Measurements from ENCODE around the gene ZBTB24. TPM values are rescaled to one million over a fixed set of nuclear protein-coding genes. Genes with fewer than 3 reads are reported as not detected.
A peak's percentile ranks its signal among the peaks of the same experiment; 100 is the strongest.

ZBTB24 gene
- total and polyA plus RNA-seq, 2 of the 13 experiments (the other 11 are each of a cell fraction or from before 2014, with no cell fraction given): 1.5 to 6.2 TPM

DNA sequence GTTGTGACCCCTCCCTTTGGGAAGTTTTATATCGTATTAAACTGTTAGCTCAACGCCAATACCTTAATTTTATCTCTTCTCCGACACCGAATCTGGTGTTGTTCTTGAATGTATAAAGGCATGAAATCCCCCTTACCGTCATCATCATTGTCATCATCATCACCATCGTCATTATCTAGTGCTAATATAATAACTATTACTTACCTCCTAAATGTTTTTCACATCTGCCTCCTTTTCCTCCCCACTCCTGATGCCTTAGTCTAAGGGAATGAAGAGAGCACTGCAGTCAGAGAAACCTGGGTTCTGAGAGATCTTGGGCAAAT is 677 bp upstream of the ZBTB24 start:
- no peaks in the 10 kb centered on the region for H3K9me3 ChIP-seq (ENCODE audit: low read length)
- 3% methylated on average over 6 of the region's 6 CpGs for WGBS (ENCODE audit: low lambda C conversion rate)
- H3K4me1 ChIP-seq (ENCODE audit: insufficient read depth, low read length): peaks cover 43% of the 10 kb centered on the region
- H3K27ac ChIP-seq (ENCODE audit: extremely low read length, insufficient read depth, low read length): no peak overlapping the region
- ATAC-seq (no peak), DNase-seq (ENCODE audit: low spot score) (no peak), FAIRE-seq (no peak)
- no peak overlapping the region for H3K9ac ChIP-seq (ENCODE audit: insufficient read depth, low read depth, low read length)
- H3K36me3 ChIP-seq (replicated peaks in 1 of 2; ENCODE audit: control insufficient read depth in 1 of 2, insufficient read depth in 2 of 2, low read length in 2 of 2): peaks cover 0 to 8% of the 10 kb centered on the region in 2 experiments; a peak in 3 of 5 replicates
- intact Hi-C loops (cut with micrococcal nuclease; ENCODE audit: unreplicated experiment): no loop called here
- H4K20me1 ChIP-seq (ENCODE audit: insufficient read depth, low read length): no peaks in the 10 kb centered on the region
- H3K4me2 ChIP-seq (ENCODE audit: low read depth, low read length): peak overlapping the region; percentile 75
- H3K27me3 ChIP-seq (ENCODE audit: control insufficient read depth in 1 of 2, insufficient read depth in 2 of 2, low read length in 2 of 2): 0 out of 5 replicates have a peak, but pooled peaks cover 0 to 4% of the 10 kb centered on the region in 2 experiments
- ChIA-PET CTCF (ENCODE audit: low intra/inter-chr PET ratio, low total read pairs) (no interaction called here), POLR2A (no interaction called here)
- peak overlapping the region; percentile 68 for H2AFZ ChIP-seq (ENCODE audit: low read length)
- in situ Hi-C loops (cut with HindIII; ENCODE audit: extremely low pct_ligation_motif_present, low pct_unique_long_range_greater_than_20kb): no loop called here
- no TSS peak for BruUV-seq (replicated peaks)
- TF ChIP-seq ZSCAN29 (CRISPR knock-in tag; conservative IDR thresholded peaks at IDR 0.05): no peak
- TF ChIP-seq ZFP36L1 (CRISPR knock-in tag; IDR thresholded peaks at IDR 0.05): no peak
- TF ChIP-seq CREB1 (IDR thresholded peaks at IDR 0.05): peak; percentile 71
- no peak for TF ChIP-seq CREB1 (CRISPR knock-in tag; IDR thresholded peaks at IDR 0.05)
- no peak for TF ChIP-seq E2F5 (CRISPR knock-in tag; conservative IDR thresholded peaks at IDR 0.05)
- no peak for TF ChIP-seq KDM2A (CRISPR knock-in tag; IDR thresholded peaks at IDR 0.05; ENCODE audit: borderline replicate concordance, low read depth)
- TF ChIP-seq, protein P1, sequence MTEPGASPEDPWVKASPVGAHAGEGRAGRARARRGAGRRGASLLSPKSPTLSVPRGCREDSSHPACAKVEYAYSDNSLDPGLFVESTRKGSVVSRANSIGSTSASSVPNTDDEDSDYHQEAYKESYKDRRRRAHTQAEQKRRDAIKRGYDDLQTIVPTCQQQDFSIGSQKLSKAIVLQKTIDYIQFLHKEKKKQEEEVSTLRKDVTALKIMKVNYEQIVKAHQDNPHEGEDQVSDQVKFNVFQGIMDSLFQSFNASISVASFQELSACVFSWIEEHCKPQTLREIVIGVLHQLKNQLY (CRISPR knock-in tag; IDR thresholded peaks at IDR 0.05): no peak
- H3K79me2 ChIP-seq (ENCODE audit: insufficient read depth, low read length): peaks cover 14% of the 10 kb centered on the region
- H3K4me3 ChIP-seq (replicated peaks in 1 of 3; ENCODE audit: insufficient read depth in 1 of 3, low read depth in 2 of 3, low read length in 3 of 3): peak overlapping the region in 2 of 3 experiments; percentile 47 to 50; a peak in 3 of 6 replicates

DNA sequence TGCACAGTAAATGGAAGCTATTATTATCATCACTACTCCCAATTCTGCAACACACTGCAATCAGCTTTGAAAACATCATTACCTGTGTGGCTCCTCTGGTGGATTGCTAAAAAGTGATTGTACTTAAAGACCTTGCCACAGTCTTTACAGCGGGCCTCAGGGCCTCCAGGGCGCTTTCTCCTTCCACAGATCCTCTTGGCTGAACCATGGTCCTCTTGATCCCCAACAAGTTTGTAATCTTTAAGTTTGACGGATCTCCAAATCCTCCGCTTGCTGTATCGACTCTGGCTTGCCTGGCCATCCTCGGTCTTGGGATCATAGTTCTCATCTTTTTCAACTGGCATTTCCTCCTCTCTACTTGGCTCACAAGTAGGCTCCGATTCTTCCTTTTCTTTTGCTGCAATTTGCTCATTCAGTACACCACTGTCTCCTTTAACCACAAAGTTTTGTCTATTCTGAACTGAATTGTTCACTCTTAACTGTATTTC is 2.0 kb downstream of the ZBTB24 start:
- ChIA-PET CTCF (ENCODE audit: low intra/inter-chr PET ratio, low total read pairs) (no interaction called here), POLR2A (interaction anchor here (1.4 kb wide), 1 partner anchor 23 kb away, joined by 3 read pairs; no protein-coding TSS in a partner anchor)
- H3K4me3 ChIP-seq (replicated peaks in 1 of 3; ENCODE audit: insufficient read depth in 1 of 3, low read depth in 2 of 3, low read length in 3 of 3): 0 out of 6 replicates have a peak overlapping the region, but pooled peaks of 1 of the 3 experiments have one; percentile 11
- no peak for FAIRE-seq
- peak overlapping the region; percentile 87 for H3K4me2 ChIP-seq (ENCODE audit: low read depth, low read length)
- no peaks in the 10 kb centered on the region for H4K20me1 ChIP-seq (ENCODE audit: insufficient read depth, low read length)
- no peak overlapping the region for H2AFZ ChIP-seq (ENCODE audit: low read length)
- H3K9me3 ChIP-seq (ENCODE audit: low read length): no peaks in the 10 kb centered on the region
- no peak for DNase-seq (ENCODE audit: low spot score)
- in situ Hi-C loops (cut with HindIII; ENCODE audit: extremely low pct_ligation_motif_present, low pct_unique_long_range_greater_than_20kb): no loop called here
- H3K36me3 ChIP-seq (replicated peaks in 1 of 2; ENCODE audit: control insufficient read depth in 1 of 2, insufficient read depth in 2 of 2, low read length in 2 of 2): peaks cover 4 to 8% of the 10 kb centered on the region in 2 experiments; a peak in 4 of 5 replicates
- intact Hi-C loops (cut with micrococcal nuclease; ENCODE audit: unreplicated experiment): no loop called here
- 0 out of 5 replicates have a peak, but pooled peaks cover 0 to 4% of the 10 kb centered on the region in 2 experiments for H3K27me3 ChIP-seq (ENCODE audit: control insufficient read depth in 1 of 2, insufficient read depth in 2 of 2, low read length in 2 of 2)
- TSS peak; percentile 57 for BruUV-seq (replicated peaks)
- peaks cover 22% of the 10 kb centered on the region for H3K79me2 ChIP-seq (ENCODE audit: insufficient read depth, low read length)
- WGBS (ENCODE audit: low lambda C conversion rate): 93% methylated on average over 7 of the region's 7 CpGs
- no peak overlapping the region for H3K9ac ChIP-seq (ENCODE audit: insufficient read depth, low read depth, low read length)
- ATAC-seq: no peak
- H3K27ac ChIP-seq (ENCODE audit: extremely low read length, insufficient read depth, low read length): no peak overlapping the region
- H3K4me1 ChIP-seq (ENCODE audit: insufficient read depth, low read length): peaks cover 68% of the 10 kb centered on the region
- no peak for TF ChIP-seq ZNF232 (CRISPR knock-in tag; IDR thresholded peaks at IDR 0.05; ENCODE audit: borderline replicate concordance)
- TF ChIP-seq KLF11 (CRISPR knock-in tag; IDR thresholded peaks at IDR 0.05): no peak
- no peak for TF ChIP-seq ARNTL (CRISPR knock-in tag; IDR thresholded peaks at IDR 0.05)
- TF ChIP-seq, protein P2, sequence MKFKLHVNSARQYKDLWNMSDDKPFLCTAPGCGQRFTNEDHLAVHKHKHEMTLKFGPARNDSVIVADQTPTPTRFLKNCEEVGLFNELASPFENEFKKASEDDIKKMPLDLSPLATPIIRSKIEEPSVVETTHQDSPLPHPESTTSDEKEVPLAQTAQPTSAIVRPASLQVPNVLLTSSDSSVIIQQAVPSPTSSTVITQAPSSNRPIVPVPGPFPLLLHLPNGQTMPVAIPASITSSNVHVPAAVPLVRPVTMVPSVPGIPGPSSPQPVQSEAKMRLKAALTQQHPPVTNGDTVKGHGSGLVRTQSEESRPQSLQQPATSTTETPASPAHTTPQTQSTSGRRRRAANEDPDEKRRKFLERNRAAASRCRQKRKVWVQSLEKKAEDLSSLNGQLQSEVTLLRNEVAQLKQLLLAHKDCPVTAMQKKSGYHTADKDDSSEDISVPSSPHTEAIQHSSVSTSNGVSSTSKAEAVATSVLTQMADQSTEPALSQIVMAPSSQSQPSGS (CRISPR knock-in tag; IDR thresholded peaks at IDR 0.05): no peak
- TF ChIP-seq ZFP82 (CRISPR knock-in tag; IDR thresholded peaks at IDR 0.05; ENCODE audit: borderline replicate concordance): no peak
- TF ChIP-seq HNRNPUL1 (IDR thresholded peaks at IDR 0.05; ENCODE audit: low read depth, low read length): no peak
- TF ChIP-seq, protein P3, sequence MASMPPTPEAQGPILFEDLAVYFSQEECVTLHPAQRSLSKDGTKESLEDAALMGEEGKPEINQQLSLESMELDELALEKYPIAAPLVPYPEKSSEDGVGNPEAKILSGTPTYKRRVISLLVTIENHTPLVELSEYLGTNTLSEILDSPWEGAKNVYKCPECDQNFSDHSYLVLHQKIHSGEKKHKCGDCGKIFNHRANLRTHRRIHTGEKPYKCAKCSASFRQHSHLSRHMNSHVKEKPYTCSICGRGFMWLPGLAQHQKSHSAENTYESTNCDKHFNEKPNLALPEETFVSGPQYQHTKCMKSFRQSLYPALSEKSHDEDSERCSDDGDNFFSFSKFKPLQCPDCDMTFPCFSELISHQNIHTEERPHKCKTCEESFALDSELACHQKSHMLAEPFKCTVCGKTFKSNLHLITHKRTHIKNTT (CRISPR knock-in tag; IDR thresholded peaks at IDR 0.05): no peak
- no peak for TF ChIP-seq SP5 (CRISPR knock-in tag; IDR thresholded peaks at IDR 0.05; ENCODE audit: borderline replicate concordance, low read depth)
- TF ChIP-seq LCORL (IDR thresholded peaks at IDR 0.05): no peak
- no peak for TF ChIP-seq LCORL (CRISPR knock-in tag; IDR thresholded peaks at IDR 0.05)
